GM21717 (cell line): Measurements from ENCODE around the gene CYP2F1.
"Not testable (repeated sequence)": the region's sequence is repeated elsewhere in the genome, so short reads cannot be mapped to it uniquely, and the experiment has no call there.

Experiments
- ATAC-seq: cut with Tn5 transposase; IDR thresholded peaks from one replicate; pipeline ENCODE4 v1.9.1; 2021; ENCODE audit warnings: mild to moderate bottlenecking, moderate library complexity; ENCODE audit not compliant: unreplicated experiment

CYP2F1 gene

GRCh38 chr19:41123716-41124294, 9.6 kb downstream of the CYP2F1 start:
- ATAC-seq, result no peak

GRCh38 chr19:41126765-41127203, 12.6 kb downstream of the CYP2F1 start:
- not testable (repeated sequence) for ATAC-seq

GRCh38 chr19:41127362-41127761, 13.1 kb downstream of the CYP2F1 start:
- not testable (repeated sequence) for ATAC-seq

DNA sequence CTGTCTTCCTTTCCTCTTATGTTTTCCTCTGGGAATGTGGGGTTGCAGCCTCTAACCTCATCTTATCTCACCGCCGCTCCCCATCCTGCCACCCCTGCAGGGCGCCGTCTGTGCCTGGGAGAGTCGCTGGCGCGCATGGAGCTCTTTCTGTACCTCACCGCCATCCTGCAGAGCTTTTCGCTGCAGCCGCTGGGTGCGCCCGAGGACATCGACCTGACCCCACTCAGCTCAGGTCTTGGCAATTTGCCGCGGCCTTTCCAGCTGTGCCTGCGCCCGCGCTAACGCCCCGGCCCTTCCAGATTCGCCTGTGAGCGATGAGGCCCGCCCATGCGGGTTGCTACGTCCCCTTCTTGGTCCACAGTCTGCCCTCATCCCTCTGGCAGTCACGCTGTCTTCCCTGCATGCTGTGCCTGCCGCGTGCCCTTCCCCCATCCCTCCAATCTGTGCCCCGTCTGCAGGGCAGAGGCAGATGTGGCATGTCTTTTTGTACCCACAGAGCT, 13.6 kb downstream of the CYP2F1 start:
- ATAC-seq, result not testable (repeated sequence)

DNA sequence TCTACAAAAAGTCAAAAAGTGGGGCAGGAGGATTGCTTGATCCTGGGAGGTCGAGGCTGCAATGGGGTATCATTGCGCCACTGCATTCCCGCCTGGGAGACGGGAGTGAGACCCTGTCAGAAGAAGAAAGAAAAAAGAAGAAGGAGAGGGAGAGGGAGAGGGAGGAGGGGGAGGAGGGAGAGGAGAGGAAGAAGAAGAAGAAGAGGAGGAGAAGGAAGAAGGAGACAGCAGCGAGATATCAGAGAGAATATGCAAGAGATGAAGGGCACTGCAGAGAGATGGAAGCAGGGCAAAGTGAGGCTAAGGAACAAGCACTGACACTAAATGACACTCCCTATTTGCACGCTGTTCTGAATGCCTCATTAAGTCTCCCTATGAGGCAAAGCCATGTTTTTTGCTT, 14.5 kb downstream of the CYP2F1 start:
- no peak for ATAC-seq

- no peak for ATAC-seq
Observed at GRCh38 chr19:41131186-41131585, 17.0 kb downstream of the CYP2F1 start.

DNA sequence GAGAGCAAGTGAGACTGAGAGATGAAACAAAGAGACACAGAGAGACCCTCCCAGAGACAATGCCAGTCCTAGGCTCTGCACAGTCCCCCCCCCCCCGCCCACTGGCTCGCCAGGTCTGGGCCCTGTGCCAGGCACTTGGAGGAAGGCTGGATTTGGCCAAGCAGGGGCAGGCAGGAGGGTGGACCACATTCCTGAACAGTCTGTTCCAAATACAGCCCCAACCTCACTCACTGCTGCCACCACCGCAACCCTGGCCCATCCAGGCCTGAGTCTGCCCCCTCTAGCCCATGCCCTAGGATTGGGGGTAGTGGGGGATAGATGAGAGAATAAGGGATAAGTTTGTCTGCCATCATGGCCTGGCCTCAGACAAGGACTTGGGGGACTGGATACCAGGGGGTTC, 19.0 kb downstream of the CYP2F1 start:
- no peak for ATAC-seq

DNA sequence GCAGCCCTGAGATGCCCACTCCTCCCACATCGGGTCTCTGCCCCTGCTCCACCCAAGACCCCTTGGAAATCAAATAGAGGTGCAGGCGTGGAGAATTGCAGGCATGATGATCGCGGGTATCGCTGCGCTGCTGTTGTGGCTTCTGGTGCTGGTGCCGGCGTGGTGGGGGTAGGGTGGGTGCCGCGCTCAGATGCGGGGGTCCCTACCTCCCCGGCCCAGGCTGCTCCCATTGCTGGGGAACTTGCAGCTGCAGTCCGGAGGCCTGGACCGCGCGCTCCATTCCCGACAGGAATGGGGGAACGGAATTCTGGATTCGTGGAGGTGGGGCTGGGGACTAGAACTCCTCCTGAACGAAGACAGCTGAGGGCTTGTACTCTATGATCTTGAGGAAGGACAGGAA, 20.4 kb downstream of the CYP2F1 start:
- no peak for ATAC-seq

DNA sequence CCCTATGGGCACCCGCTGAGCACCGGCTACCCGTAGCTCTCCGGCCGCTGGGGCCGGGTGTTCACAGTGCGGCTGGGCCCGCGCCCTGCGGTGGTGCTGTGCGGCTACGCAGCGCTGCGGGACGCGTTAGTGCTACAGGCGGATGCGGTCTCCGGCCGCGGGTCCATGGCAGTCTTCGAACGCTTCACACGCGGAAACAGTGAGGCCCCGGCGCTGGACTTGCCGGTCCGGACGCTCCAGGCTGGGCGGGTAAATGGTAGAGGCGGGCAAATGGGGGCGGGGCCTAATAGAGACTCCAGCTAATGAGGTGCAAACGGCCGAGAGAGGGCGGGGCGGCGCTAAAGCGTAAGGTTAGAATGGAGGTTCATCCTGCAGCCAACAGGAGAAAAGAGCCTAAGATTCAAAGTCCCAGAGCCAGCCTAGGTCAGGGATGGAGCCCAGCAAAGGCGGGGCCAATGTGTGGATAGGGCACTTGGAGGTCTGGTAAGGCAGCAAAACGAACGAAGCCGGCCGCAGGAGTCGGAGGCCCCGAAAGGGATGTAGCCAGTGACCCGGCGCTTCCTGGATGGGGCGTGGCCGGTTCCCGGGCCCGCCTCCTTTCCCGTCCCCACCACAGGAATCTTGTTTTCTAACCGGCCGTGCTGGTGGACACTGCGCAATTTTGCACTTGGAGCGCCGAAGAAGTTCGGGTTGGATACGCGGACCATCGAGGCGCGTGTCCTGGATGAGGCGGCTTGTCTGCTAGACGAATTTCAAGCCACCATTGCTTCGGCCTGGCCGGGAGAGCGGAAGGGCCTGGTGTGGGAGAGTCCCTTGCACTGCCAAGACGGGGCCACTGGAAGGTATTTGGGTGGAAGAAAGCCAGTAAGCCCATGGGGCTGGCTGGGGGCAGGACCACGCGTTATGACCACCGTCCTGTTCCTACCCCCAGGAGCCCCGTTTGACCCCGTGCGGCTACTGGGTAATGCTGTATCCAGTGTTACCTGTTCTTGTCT, 21.5 kb downstream of the CYP2F1 start:
- ATAC-seq, result not testable (repeated sequence)

GRCh38 chr19:41136636-41137455, 22.6 kb downstream of the CYP2F1 start:
- ATAC-seq, result no peak

GRCh38 chr19:41144403-41144802, 30.2 kb downstream of the CYP2F1 start:
- ATAC-seq, result no peak

- ATAC-seq, result no peak
Observed at GRCh38 chr19:41149831-41150230, 35.6 kb downstream of the CYP2F1 start.

DNA sequence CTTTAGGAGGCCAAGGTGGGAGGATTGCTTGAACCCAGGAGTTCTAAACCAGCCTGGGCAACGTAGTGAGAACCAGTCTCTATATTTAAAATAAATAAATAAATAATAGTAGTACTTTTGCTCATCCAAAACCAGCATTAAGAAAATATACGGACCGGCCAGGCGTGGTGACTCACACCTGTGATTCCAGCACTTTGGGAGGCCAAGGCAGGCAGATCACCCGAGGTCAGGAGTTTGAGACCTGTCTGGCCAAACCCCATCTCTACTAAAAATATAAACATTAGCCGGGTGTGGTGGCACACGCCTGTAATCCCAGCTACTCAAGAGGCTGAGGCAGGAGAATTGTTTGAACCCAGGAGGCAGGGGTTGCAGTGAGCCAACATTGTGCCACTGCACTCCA, 36.8 kb downstream of the CYP2F1 start:
- ATAC-seq, result not testable (repeated sequence)

GRCh38 chr19:41154060-41154459, 39.8 kb downstream of the CYP2F1 start:
- no peak for ATAC-seq

DNA sequence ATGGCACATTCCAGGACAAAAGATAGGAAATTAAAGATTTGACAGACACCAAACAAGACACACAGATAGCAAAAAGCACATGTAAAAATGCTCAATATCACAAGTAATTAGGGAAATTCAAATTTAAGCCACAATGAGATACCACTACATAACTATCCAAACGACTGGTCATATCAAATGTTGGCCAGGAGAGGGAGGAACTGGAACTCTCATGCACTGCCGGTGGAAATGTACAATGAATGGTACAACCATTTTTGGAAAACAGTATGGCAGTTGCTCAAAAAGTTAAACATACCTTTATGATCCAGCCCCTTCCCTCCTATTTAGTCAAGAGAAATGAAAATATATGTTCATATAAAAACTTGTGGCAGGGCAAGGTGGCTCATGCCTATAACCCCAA, 42.0 kb downstream of the CYP2F1 start:
- ATAC-seq, result no peak

- no peak for ATAC-seq
Observed at GRCh38 chr19:41159881-41160280, 45.6 kb downstream of the CYP2F1 start.

- ATAC-seq, result no peak
Observed at GRCh38 chr19:41161903-41162302, 47.7 kb downstream of the CYP2F1 start.

GRCh38 chr19:41166944-41167804, 52.9 kb downstream of the CYP2F1 start:
- no peak for ATAC-seq

- ATAC-seq, result no peak
Observed at GRCh38 chr19:41172297-41173164, 58.3 kb downstream of the CYP2F1 start.
